Neural cell (in vitro differentiated cells): ENCODE measurements around the gene MARK4. TPM values are rescaled to one million over a fixed set of nuclear protein-coding genes. Genes with fewer than 3 reads are reported as not detected.

Experiments used
- H2AFZ ChIP-seq: fragments of 200-600, 300-800 bp; sonication (generic), shearing (Covaris generic); 2 replicates; pipeline ENCODE4 v1.6.0; 2014; ENCODE audit warnings: low read depth, mild to moderate bottlenecking, antibody characterized with exemption, low read length, moderate library complexity
- H3F3A ChIP-seq: fragments of 200-600 bp; shearing (Covaris generic); 2 replicates; pipeline ENCODE4 v1.6.1; 2016; ENCODE audit warnings: mild to moderate bottlenecking, moderate library complexity, mixed read lengths, antibody characterized with exemption, low read length; ENCODE audit not compliant: insufficient read depth, poor library complexity, severe bottlenecking
- H3K27ac ChIP-seq: fragments of 200-600, 300-800 bp; sonication (generic), shearing (Covaris generic); 2 replicates; pipeline ENCODE4 v1.5.1; 2014; ENCODE audit warnings: mild to moderate bottlenecking, low read length, moderate library complexity
- H3K27me3 ChIP-seq: fragments of 300-800, 200-600 bp; sonication (generic), shearing (Covaris generic); 2 replicates; pipeline ENCODE4 v1.6.0; 2014; ENCODE audit warnings: mild to moderate bottlenecking, low read depth, low read length, moderate library complexity; ENCODE audit not compliant: insufficient read depth
- H3K36me3 ChIP-seq: fragments of 300-800, 200-600 bp; sonication (generic), shearing (Covaris generic); 2 replicates; pipeline ENCODE4 v1.5.1; 2014; ENCODE audit warnings: mild to moderate bottlenecking, antibody characterized with exemption, low read length, moderate library complexity; ENCODE audit not compliant: insufficient read depth
- H3K4me2 ChIP-seq: fragments of 300-800, 200-600 bp; sonication (generic), shearing (Covaris generic); 2 replicates; pipeline ENCODE4 v1.6.0; 2014; ENCODE audit warnings: mild to moderate bottlenecking, low read length
- H3K4me3 ChIP-seq: fragments of 300-800, 200-600 bp; sonication (generic), shearing (Covaris generic); 2 replicates; pipeline ENCODE4 v1.5.1; 2014; ENCODE audit warnings: mild to moderate bottlenecking, low read length, moderate library complexity
- H3K79me2 ChIP-seq: fragments of 200-600 bp; shearing (Covaris generic); replicated peaks from 2 replicates; pipeline ENCODE4 v1.6.0; 2014; ENCODE audit warnings: mild to moderate bottlenecking, low read length, moderate library complexity; ENCODE audit not compliant: insufficient read depth
- H3K9ac ChIP-seq: fragments of 300-800, 200-600 bp; sonication (generic), shearing (Covaris generic); 2 replicates; pipeline ENCODE4 v1.6.1; 2016; ENCODE audit warnings: mild to moderate bottlenecking, low read length, mixed read lengths
- H3K9me2 ChIP-seq: fragments of 200-600 bp; shearing (Covaris generic); 2 replicates; pipeline ENCODE4 v1.6.1; 2016; ENCODE audit warnings: mild to moderate bottlenecking, low read length, mixed read lengths; ENCODE audit not compliant: insufficient read depth
- H3K9me3 ChIP-seq: fragments of 200-600, 300-800 bp; sonication (generic), shearing (Covaris generic); 2 replicates; pipeline ENCODE4 v1.6.1; 2016; ENCODE audit warnings: mild to moderate bottlenecking, mixed run types, low read length, moderate library complexity, mixed read lengths
- H4K20me1 ChIP-seq: fragments of 200-600 bp; shearing (Covaris generic); 2 replicates; pipeline ENCODE4 v1.6.1; 2016; ENCODE audit warnings: mild to moderate bottlenecking, mixed run types; ENCODE audit not compliant: insufficient read depth
- CTCF ChIP-seq: fragments of 450-650 bp; IDR thresholded peaks from 2 replicates; pipeline ENCODE4 v1.5.1; 2014; ENCODE audit warnings: antibody characterized with exemption, mild to moderate bottlenecking, moderate library complexity; ENCODE audit not compliant: poor library complexity, severe bottlenecking
- EP300 ChIP-seq: fragments of 450-650 bp; conservative IDR thresholded peaks from 2 replicates; pipeline ENCODE4 v1.6.1; 2014; ENCODE audit warnings: antibody characterized with exemption, mild to moderate bottlenecking, moderate library complexity; ENCODE audit not compliant: poor library complexity, severe bottlenecking
- EZH2 ChIP-seq: fragments of 200-600, 300-800 bp; shearing (Covaris generic), sonication (generic); IDR thresholded peaks from 2 replicates; pipeline ENCODE4 v1.6.1; 2014; ENCODE audit warnings: antibody characterized with exemption, low read length, borderline replicate concordance, mild to moderate bottlenecking; ENCODE audit not compliant: insufficient read depth, poor library complexity, severe bottlenecking
- MXI1 ChIP-seq: fragments of 450-650 bp; conservative IDR thresholded peaks from 2 replicates; pipeline ENCODE4 v1.6.1; 2014; ENCODE audit warnings: antibody characterized with exemption, mild to moderate bottlenecking; ENCODE audit not compliant: poor library complexity, severe bottlenecking
- POLR2AphosphoS5 ChIP-seq: IDR thresholded peaks from 2 replicates; pipeline ENCODE4 v1.6.1; 2012
- RAD21 ChIP-seq: fragments of 450-650 bp; conservative IDR thresholded peaks from 2 replicates; pipeline ENCODE4 v1.6.1; 2014; ENCODE audit warnings: antibody characterized with exemption, mild to moderate bottlenecking, moderate library complexity
- SMC3 ChIP-seq: fragments of 450-650 bp; conservative IDR thresholded peaks from 2 replicates; pipeline ENCODE4 v1.6.1; 2014; ENCODE audit warnings: antibody characterized with exemption, mild to moderate bottlenecking, moderate library complexity; ENCODE audit not compliant: poor library complexity
- TAF1 ChIP-seq: IDR thresholded peaks from 2 replicates; pipeline ENCODE4 v1.6.1; 2012; ENCODE audit warnings: low read depth
- polyA plus RNA-seq: library from polyadenylated mRNA; depleted of rRNA; stranded (reverse); fragments of >200 nt; gene quantifications from 2 replicates; pipeline ENCODE4 v1.2.3, GENCODE V29; 2014
- TF ChIP-seq, protein P1 (sequence below): IDR thresholded peaks from 2 replicates; pipeline ENCODE4 v1.6.1; 2012; ENCODE audit warnings: borderline replicate concordance

The MARK4 gene
- polyA plus RNA-seq, 1 donor from 2014 or later: 11.6 TPM

- H2AFZ ChIP-seq: no peak overlapping the region
Measured at GRCh38 chr19:45290381-45290931, 39.4 kb downstream of the MARK4 start.

GRCh38 chr19:45291834-45292233 lies 40.8 kb downstream of the MARK4 start:
- Histone ChIP-seq H3K4me3 (no peak overlapping the region), H3K9ac (no peak overlapping the region), H3K9me3 (no peaks in the 10 kb centered on the region), H3K4me2 (no peak overlapping the region), H3K36me3 (peaks cover 13% of the 10 kb centered on the region), H4K20me1 (no peaks in the 10 kb centered on the region), H3K79me2 (no peaks in the 10 kb centered on the region), H3F3A (no peaks in the 10 kb centered on the region), H2AFZ (no peak overlapping the region), H3K9me2 (no peaks in the 10 kb centered on the region), H3K27me3 (no peaks in the 10 kb centered on the region), H3K27ac (no peak overlapping the region)
- no peak for TF ChIP-seq POLR2AphosphoS5
- TF ChIP-seq EZH2: no peak
- TF ChIP-seq MXI1: no peak
- no peak for TF ChIP-seq SMC3
- no peak for TF ChIP-seq EP300
- no peak for TF ChIP-seq TAF1
- TF ChIP-seq, protein P1, sequence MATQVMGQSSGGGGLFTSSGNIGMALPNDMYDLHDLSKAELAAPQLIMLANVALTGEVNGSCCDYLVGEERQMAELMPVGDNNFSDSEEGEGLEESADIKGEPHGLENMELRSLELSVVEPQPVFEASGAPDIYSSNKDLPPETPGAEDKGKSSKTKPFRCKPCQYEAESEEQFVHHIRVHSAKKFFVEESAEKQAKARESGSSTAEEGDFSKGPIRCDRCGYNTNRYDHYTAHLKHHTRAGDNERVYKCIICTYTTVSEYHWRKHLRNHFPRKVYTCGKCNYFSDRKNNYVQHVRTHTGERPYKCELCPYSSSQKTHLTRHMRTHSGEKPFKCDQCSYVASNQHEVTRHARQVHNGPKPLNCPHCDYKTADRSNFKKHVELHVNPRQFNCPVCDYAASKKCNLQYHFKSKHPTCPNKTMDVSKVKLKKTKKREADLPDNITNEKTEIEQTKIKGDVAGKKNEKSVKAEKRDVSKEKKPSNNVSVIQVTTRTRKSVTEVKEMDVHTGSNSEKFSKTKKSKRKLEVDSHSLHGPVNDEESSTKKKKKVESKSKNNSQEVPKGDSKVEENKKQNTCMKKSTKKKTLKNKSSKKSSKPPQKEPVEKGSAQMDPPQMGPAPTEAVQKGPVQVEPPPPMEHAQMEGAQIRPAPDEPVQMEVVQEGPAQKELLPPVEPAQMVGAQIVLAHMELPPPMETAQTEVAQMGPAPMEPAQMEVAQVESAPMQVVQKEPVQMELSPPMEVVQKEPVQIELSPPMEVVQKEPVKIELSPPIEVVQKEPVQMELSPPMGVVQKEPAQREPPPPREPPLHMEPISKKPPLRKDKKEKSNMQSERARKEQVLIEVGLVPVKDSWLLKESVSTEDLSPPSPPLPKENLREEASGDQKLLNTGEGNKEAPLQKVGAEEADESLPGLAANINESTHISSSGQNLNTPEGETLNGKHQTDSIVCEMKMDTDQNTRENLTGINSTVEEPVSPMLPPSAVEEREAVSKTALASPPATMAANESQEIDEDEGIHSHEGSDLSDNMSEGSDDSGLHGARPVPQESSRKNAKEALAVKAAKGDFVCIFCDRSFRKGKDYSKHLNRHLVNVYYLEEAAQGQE: no peak
- TF ChIP-seq RAD21: no peak
- no peak for TF ChIP-seq CTCF

More at GRCh38 chr19:45290381-45290931, 39.4 kb downstream of the MARK4 start:
- Histone ChIP-seq H3K4me3 (no peak overlapping the region), H3K9me3 (no peaks in the 10 kb centered on the region), H3K27me3 (no peaks in the 10 kb centered on the region), H3K27ac (no peak overlapping the region), H3K36me3 (peaks cover 13% of the 10 kb centered on the region), H3K9ac (no peak overlapping the region), H4K20me1 (no peaks in the 10 kb centered on the region), H3F3A (no peaks in the 10 kb centered on the region), H3K9me2 (no peaks in the 10 kb centered on the region), H3K4me2 (no peak overlapping the region), H3K79me2 (no peaks in the 10 kb centered on the region)
- TF ChIP-seq, protein P1: no peak
- TF ChIP-seq EZH2: no peak
- TF ChIP-seq TAF1: no peak
- no peak for TF ChIP-seq POLR2AphosphoS5
- TF ChIP-seq MXI1: no peak
- no peak for TF ChIP-seq SMC3
- no peak for TF ChIP-seq RAD21
- no peak for TF ChIP-seq CTCF
- no peak for TF ChIP-seq EP300
